ENCODE data around the gene ZNF746. TPM values are rescaled to one million over a fixed set of nuclear protein-coding genes. Genes with fewer than 3 reads are reported as not detected.
"Not testable (repeated sequence)": the region's sequence is repeated elsewhere in the genome, so short reads cannot be mapped to it uniquely, and the experiment has no call there.

Gene ZNF746
- total RNA-seq, 2 donors from 2014 or later = 28.1 to 29.2 TPM

DNA sequence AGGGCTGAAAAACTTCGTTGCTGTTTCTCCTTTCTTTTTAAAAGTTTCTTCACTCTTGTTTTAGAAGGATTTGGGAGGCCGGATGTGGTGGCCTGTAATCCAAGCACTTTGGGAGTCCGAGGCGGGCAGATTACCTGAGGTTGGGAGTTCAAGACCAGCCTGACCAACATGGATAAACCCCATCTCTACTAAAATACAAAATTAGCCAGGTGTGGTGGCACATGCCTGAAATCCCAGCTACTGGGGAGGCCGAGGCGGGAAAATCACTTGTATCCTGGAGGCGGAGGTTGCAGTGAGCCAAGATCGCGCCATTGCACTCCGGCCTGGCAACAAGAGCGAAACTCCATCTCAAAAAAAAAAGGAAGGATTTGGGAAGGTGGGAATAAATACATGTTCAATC lies 51.6 kb downstream of the ZNF746 start:
- H3K4me1 Mint-ChIP-seq = peaks cover 14% of the 10 kb centered on the region

DNA sequence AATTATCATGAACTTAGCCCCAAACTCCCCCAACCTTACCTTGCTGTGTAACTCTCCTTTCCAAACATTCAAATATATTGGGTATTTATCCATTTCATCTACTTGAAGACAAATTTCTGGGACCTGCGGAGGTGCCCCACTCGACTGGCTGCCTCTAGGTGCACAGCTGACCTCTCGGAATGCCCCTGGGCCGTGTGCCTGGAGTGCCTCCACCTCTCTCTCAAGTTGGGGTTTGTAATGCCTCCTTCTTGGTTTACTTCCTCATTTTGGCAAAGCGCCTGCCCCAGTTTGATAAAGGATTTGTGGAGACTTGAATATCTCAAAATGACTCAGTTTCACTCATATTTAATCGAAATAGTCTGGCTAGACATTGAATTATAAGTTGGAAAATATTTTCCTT lies 53.3 kb downstream of the ZNF746 start:
- no peak overlapping the region for H3K27ac Mint-ChIP-seq
- H3K27me3 Mint-ChIP-seq = no peaks in the 10 kb centered on the region
- DNase-seq = no peak
- no peak overlapping the region for H3K4me3 Mint-ChIP-seq
- H3K4me1 Mint-ChIP-seq = peaks cover 23% of the 10 kb centered on the region
- no peaks in the 10 kb centered on the region for H3K9me3 ChIP-seq (ENCODE audit: control insufficient read depth, low read length, poor library complexity, severe bottlenecking)
- ATAC-seq = no peak
- peaks cover 14% of the 10 kb centered on the region for H3K36me3 Mint-ChIP-seq (ENCODE audit: low read depth)

More for the DNA sequence above, 51.6 kb downstream of the ZNF746 start:
- not testable (repeated sequence) for ATAC-seq; H3K27ac Mint-ChIP-seq; DNase-seq; H3K27me3 Mint-ChIP-seq; H3K4me3 Mint-ChIP-seq; H3K9me3 ChIP-seq (ENCODE audit: control insufficient read depth, low read length, poor library complexity, severe bottlenecking)
- H3K36me3 Mint-ChIP-seq (ENCODE audit: low read depth) = peaks cover 21% of the 10 kb centered on the region

GRCh38 chr7:149443523-149443922 lies 54.1 kb downstream of the ZNF746 start:
- Mint-ChIP-seq H3K4me3 (no peak overlapping the region), H3K4me1 (peaks cover 29% of the 10 kb centered on the region), H3K27ac (no peak overlapping the region), H3K36me3 (ENCODE audit: low read depth) (peaks cover 18% of the 10 kb centered on the region), H3K27me3 (no peaks in the 10 kb centered on the region)
- ATAC-seq (no peak), DNase-seq (no peak)
- H3K9me3 ChIP-seq (ENCODE audit: control insufficient read depth, low read length, poor library complexity, severe bottlenecking) = no peaks in the 10 kb centered on the region

- Mint-ChIP-seq H3K36me3 (ENCODE audit: low read depth) (peaks cover 18% of the 10 kb centered on the region), H3K4me3 (no peak overlapping the region), H3K27ac (no peak overlapping the region), H3K4me1 (peaks cover 29% of the 10 kb centered on the region), H3K27me3 (no peaks in the 10 kb centered on the region)
- ATAC-seq (no peak), DNase-seq (no peak)
- no peaks in the 10 kb centered on the region for H3K9me3 ChIP-seq (ENCODE audit: control insufficient read depth, low read length, poor library complexity, severe bottlenecking)
These were observed 54.7 kb downstream of the ZNF746 start for GRCh38 chr7:149442924-149443323.

DNA sequence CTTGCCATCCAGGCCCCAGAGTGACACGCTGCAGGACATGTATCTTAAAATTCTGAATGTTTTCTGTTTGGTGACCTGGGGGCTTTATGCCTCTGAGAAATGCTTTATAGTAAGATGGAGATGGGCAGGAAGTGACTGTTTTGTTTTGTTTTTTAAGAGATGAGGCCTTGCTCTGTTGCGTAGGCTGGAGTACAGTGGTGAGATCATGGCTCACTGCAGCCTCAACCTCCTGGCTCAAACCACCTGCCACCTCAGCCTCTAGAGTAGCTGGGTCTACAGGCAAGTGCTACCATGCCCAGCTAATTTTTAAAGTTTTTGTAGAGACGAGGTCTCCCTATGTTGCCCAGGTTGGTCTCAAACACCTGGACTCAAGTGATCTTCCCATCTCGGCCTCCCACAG lies 57.4 kb downstream of the ZNF746 start:
- no peak for DNase-seq
- no peak overlapping the region for H3K4me3 Mint-ChIP-seq
- H3K27me3 Mint-ChIP-seq = no peaks in the 10 kb centered on the region
- peaks cover 10% of the 10 kb centered on the region for H3K36me3 Mint-ChIP-seq (ENCODE audit: low read depth)
- no peak for ATAC-seq
- H3K4me1 Mint-ChIP-seq = peaks cover 26% of the 10 kb centered on the region
- H3K27ac Mint-ChIP-seq = no peak overlapping the region
- H3K9me3 ChIP-seq (ENCODE audit: control insufficient read depth, low read length, poor library complexity, severe bottlenecking) = no peaks in the 10 kb centered on the region

DNA sequence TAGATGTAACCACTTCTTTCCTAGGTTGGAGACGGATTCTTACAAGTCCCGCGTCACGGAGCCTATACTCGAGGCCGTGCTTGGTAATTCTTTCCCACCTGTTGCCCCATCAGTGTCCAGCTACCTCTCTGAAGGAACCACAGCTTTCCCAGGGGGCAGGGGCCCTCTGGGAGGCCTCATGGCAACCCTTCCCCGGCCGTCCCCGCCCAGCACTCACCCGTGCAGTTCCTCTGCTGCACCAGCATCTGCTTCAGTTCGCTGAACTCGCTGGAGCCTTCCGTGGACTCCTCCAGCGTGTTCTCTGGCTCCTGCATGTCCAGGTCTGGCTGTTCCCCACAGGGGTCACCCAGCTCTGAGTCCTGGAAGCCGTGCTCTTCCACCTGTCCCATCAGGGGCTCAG lies 61.3 kb downstream of the ZNF746 start:
- Mint-ChIP-seq H3K36me3 (ENCODE audit: low read depth) (peaks cover 6% of the 10 kb centered on the region), H3K4me3 (no peak overlapping the region), H3K27ac (no peak overlapping the region), H3K4me1 (peaks cover 21% of the 10 kb centered on the region), H3K27me3 (no peaks in the 10 kb centered on the region)
- ATAC-seq (no peak), DNase-seq (no peak)
- no peaks in the 10 kb centered on the region for H3K9me3 ChIP-seq (ENCODE audit: control insufficient read depth, low read length, poor library complexity, severe bottlenecking)

DNA sequence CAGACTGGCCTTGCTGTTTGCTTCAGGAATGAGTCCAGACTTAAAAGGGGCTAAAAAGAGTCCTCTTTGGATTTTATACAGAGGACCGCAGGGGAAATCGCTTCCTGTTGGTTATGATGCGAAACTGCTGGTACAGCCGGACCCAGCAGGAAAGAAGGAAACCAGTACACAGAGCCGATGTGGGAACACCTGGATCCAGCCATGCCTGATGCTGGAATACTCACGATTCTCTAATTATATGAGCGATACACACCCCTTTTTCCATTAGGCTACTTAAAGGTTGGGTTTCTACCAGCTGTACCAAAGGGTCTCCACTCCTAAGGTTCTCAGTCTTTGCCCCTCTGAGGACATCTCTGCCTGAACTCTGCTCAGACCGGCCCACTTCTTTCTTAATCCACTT lies 64.5 kb downstream of the ZNF746 start:
- Mint-ChIP-seq H3K4me3 (no peak overlapping the region), H3K4me1 (peaks cover 9% of the 10 kb centered on the region), H3K36me3 (ENCODE audit: low read depth) (peaks cover 8% of the 10 kb centered on the region), H3K27ac (no peak overlapping the region), H3K27me3 (no peaks in the 10 kb centered on the region)
- H3K9me3 ChIP-seq (ENCODE audit: control insufficient read depth, low read length, poor library complexity, severe bottlenecking) = no peaks in the 10 kb centered on the region
- ATAC-seq (no peak), DNase-seq (no peak)

- H3K9me3 ChIP-seq (ENCODE audit: control insufficient read depth, low read length, poor library complexity, severe bottlenecking) = no peaks in the 10 kb centered on the region
- H3K4me3 Mint-ChIP-seq = no peak overlapping the region
- peaks cover 4% of the 10 kb centered on the region for H3K4me1 Mint-ChIP-seq
- no peaks in the 10 kb centered on the region for H3K27me3 Mint-ChIP-seq
- DNase-seq = no peak
- ATAC-seq = no peak
- H3K27ac Mint-ChIP-seq = no peak overlapping the region
- peaks cover 8% of the 10 kb centered on the region for H3K36me3 Mint-ChIP-seq (ENCODE audit: low read depth)
These were observed 65.4 kb downstream of the ZNF746 start for GRCh38 chr7:149432121-149432691.

DNA sequence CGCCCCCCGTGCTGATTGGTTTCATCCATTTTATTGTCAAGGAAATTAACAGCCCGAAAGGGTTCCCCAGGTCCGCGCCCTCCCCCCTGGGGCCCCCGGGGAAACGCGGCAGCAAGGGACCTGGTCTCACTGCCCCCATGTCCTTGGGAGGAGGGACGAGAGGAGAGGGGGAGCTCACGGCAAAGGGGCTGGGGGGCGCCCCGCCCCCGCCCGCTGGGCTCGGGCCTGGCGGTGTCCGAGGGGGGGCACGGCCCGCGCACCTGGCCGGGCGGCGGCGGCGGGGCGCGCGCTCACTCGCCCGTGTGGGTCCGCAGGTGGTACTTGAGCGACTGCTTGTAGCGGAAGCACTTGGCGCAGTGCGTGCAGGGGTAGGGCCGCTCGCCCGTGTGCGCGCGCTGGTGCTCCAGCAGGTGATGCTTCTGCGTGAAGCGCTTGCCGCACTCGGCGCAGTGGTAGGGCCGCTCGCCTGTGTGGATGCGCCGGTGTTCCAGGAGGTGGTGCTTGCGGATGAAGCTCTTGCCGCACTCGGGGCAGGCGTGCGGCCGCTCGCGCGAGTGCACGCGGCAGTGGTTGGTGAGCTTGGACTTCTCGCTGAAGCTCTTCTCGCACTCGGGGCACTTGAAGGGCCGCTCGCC lies 66.0 kb downstream of the ZNF746 start:
- Mint-ChIP-seq H3K4me1 (peaks cover 4% of the 10 kb centered on the region), H3K36me3 (ENCODE audit: low read depth) (peaks cover 8% of the 10 kb centered on the region), H3K27ac (no peak overlapping the region), H3K4me3 (no peak overlapping the region), H3K27me3 (no peaks in the 10 kb centered on the region)
- DNase-seq (no peak), ATAC-seq (no peak)
- H3K9me3 ChIP-seq (ENCODE audit: control insufficient read depth, low read length, poor library complexity, severe bottlenecking) = no peaks in the 10 kb centered on the region

- H3K4me3 Mint-ChIP-seq = no peak overlapping the region
- H3K4me1 Mint-ChIP-seq = peaks cover 4% of the 10 kb centered on the region
- no peaks in the 10 kb centered on the region for H3K27me3 Mint-ChIP-seq
- peak overlapping the region; percentile 19 for H3K27ac Mint-ChIP-seq
- DNase-seq (no peak), ATAC-seq (no peak)
- H3K36me3 Mint-ChIP-seq (ENCODE audit: low read depth) = peaks cover 8% of the 10 kb centered on the region
- H3K9me3 ChIP-seq (ENCODE audit: control insufficient read depth, low read length, poor library complexity, severe bottlenecking) = no peaks in the 10 kb centered on the region
These were observed 67.4 kb downstream of the ZNF746 start for GRCh38 chr7:149430192-149430591.

- Mint-ChIP-seq H3K36me3 (ENCODE audit: low read depth) (peaks cover 8% of the 10 kb centered on the region), H3K4me1 (peaks cover 4% of the 10 kb centered on the region), H3K4me3 (no peak overlapping the region), H3K27ac (no peak overlapping the region), H3K27me3 (no peaks in the 10 kb centered on the region)
- ATAC-seq (no peak), DNase-seq (no peak)
- no peaks in the 10 kb centered on the region for H3K9me3 ChIP-seq (ENCODE audit: control insufficient read depth, low read length, poor library complexity, severe bottlenecking)
These were observed 69.7 kb downstream of the ZNF746 start for GRCh38 chr7:149427893-149428292.

GRCh38 chr7:149427096-149427680 lies 70.4 kb downstream of the ZNF746 start:
- no peak for DNase-seq
- no peak for ATAC-seq
- peaks cover 6% of the 10 kb centered on the region for H3K36me3 Mint-ChIP-seq (ENCODE audit: low read depth)
- peaks cover 4% of the 10 kb centered on the region for H3K4me1 Mint-ChIP-seq
- no peaks in the 10 kb centered on the region for H3K9me3 ChIP-seq (ENCODE audit: control insufficient read depth, low read length, poor library complexity, severe bottlenecking)
- no peaks in the 10 kb centered on the region for H3K27me3 Mint-ChIP-seq
- H3K27ac Mint-ChIP-seq = no peak overlapping the region
- no peak overlapping the region for H3K4me3 Mint-ChIP-seq

DNA sequence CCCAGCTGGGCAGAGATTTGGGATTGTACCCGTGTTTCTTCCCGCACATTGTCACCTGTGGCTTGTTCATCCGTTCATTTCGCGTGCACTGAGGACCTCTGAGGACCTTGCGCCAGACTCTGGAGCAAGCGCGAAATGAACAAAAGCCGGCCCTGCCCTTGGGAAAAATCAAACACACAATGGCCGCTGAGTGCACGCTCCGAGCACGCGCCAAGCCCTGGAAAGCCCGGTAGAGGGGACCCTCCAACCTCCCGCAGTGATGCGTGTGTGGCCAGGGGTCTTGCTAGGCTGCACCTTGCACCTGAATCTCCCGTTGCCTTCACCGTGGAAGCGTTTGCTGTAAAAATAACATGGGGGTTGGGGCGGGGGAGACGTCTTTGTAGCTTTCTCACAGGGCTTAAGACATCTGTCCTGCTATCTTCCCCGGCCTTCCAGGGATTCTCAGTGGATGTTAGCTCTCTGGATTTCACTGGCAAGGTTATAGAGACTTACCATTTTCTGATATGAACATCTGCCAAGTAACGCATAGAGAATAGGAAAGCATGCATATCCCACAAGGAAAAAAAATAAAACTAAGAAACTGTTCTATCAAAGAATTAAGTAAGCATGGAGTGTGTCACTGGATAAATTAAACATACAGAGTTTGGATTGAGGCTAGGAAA lies 74.0 kb downstream of the ZNF746 start:
- Mint-ChIP-seq H3K4me1 (peaks cover 4% of the 10 kb centered on the region), H3K4me3 (peak overlapping the region; percentile 77), H3K27ac (no peak overlapping the region), H3K36me3 (ENCODE audit: low read depth) (no peaks in the 10 kb centered on the region), H3K27me3 (no peaks in the 10 kb centered on the region)
- no peaks in the 10 kb centered on the region for H3K9me3 ChIP-seq (ENCODE audit: control insufficient read depth, low read length, poor library complexity, severe bottlenecking)
- ATAC-seq (no peak), DNase-seq (no peak)

Data from T-helper 17 cell (primary cell).